Parathyroid adenoma (tissue), 2 donors: ENCODE measurements around the gene NTS.

Experiments used
- H2AFZ ChIP-seq: fragments of 300-600 bp; sonication (generic); one replicate; pipeline ENCODE4 v1.7.0; 2017; ENCODE audit warnings: antibody characterized with exemption, mild to moderate bottlenecking
- H3K27ac ChIP-seq: fragments of 300-600 bp; sonication (generic); one replicate; pipeline ENCODE4 v1.7.0; 2017
- H3K27me3 ChIP-seq: fragments of 300-600 bp; sonication (generic); one replicate; pipeline ENCODE4 v1.7.0; 2017; ENCODE audit warnings: low read length; ENCODE audit not compliant: control insufficient read depth, insufficient read depth
- H3K36me3 ChIP-seq: fragments of 300-600 bp; sonication (generic); one replicate; pipeline ENCODE4 v1.7.0; 2017; ENCODE audit warnings: low read length; ENCODE audit not compliant: control insufficient read depth, insufficient read depth
- H3K4me1 ChIP-seq: fragments of 300-600 bp; sonication (generic); one replicate; pipeline ENCODE4 v1.7.0; 2017; ENCODE audit warnings: control low read depth
- H3K4me2 ChIP-seq: fragments of 300-600 bp; sonication (generic); one replicate; pipeline ENCODE4 v1.7.0; 2017; ENCODE audit warnings: low read length
- H3K4me3 ChIP-seq: fragments of 300-600 bp; sonication (generic); one replicate; pipeline ENCODE4 v1.7.0; 2017; ENCODE audit warnings: low read depth, low read length
- H3K79me2 ChIP-seq: fragments of 300-600 bp; sonication (generic); one replicate; pipeline ENCODE4 v1.7.0; 2017; ENCODE audit warnings: control low read depth
- H3K9ac ChIP-seq: fragments of 300-600 bp; sonication (generic); one replicate; pipeline ENCODE4 v1.7.0; 2017; ENCODE audit warnings: mild to moderate bottlenecking
- H3K9me3 ChIP-seq: fragments of 300-600 bp; sonication (generic); one replicate; pipeline ENCODE4 v1.7.0; 2017; ENCODE audit warnings: low read length; ENCODE audit not compliant: control insufficient read depth
- CTCF ChIP-seq: fragments of 300-600 bp; sonication (generic); IDR thresholded peaks from one replicate; pipeline ENCODE4 v1.7.0; 2017; ENCODE audit warnings: antibody characterized with exemption, mild to moderate bottlenecking
- donor health status: primary hyperparathyroidism.

NTS gene

GRCh38 chr12:85843606-85844310 lies 30.3 kb upstream of the NTS start:
- Histone ChIP-seq H3K4me2 (no peak overlapping the region), H2AFZ (no peak overlapping the region), H3K4me1 (peaks cover 8% of the 10 kb centered on the region), H3K36me3 (no peaks in the 10 kb centered on the region), H3K27ac (no peak overlapping the region), H3K4me3 (no peak overlapping the region), H3K27me3 (no peaks in the 10 kb centered on the region), H3K9me3 (no peaks in the 10 kb centered on the region), H3K79me2 (no peaks in the 10 kb centered on the region), H3K9ac (no peak overlapping the region)
- TF ChIP-seq CTCF, result no peak

- no peak for TF ChIP-seq CTCF
- H3K79me2 ChIP-seq, result no peaks in the 10 kb centered on the region
- H3K4me1 ChIP-seq, result peaks cover 8% of the 10 kb centered on the region
- H3K27me3 ChIP-seq, result no peaks in the 10 kb centered on the region
- no peak overlapping the region for H3K4me2 ChIP-seq
- H3K36me3 ChIP-seq, result no peaks in the 10 kb centered on the region
- no peaks in the 10 kb centered on the region for H3K9me3 ChIP-seq
- no peak overlapping the region for H2AFZ ChIP-seq
- H3K27ac ChIP-seq, result no peak overlapping the region
- H3K9ac ChIP-seq, result no peak overlapping the region
- H3K4me3 ChIP-seq, result no peak overlapping the region
Observed at GRCh38 chr12:85849344-85849743, 24.8 kb upstream of the NTS start.

- Histone ChIP-seq H3K9ac (no peak overlapping the region), H3K79me2 (no peaks in the 10 kb centered on the region), H3K36me3 (no peaks in the 10 kb centered on the region), H3K27me3 (no peaks in the 10 kb centered on the region), H2AFZ (no peak overlapping the region), H3K9me3 (no peaks in the 10 kb centered on the region), H3K4me2 (no peak overlapping the region), H3K27ac (no peak overlapping the region), H3K4me3 (no peak overlapping the region), H3K4me1 (no peaks in the 10 kb centered on the region)
- no peak for TF ChIP-seq CTCF
Observed at GRCh38 chr12:85855305-85855704, 18.8 kb upstream of the NTS start.

GRCh38 chr12:85856966-85857365 lies 17.1 kb upstream of the NTS start:
- Histone ChIP-seq H3K27me3 (no peaks in the 10 kb centered on the region), H3K79me2 (no peaks in the 10 kb centered on the region), H3K27ac (no peak overlapping the region), H3K9me3 (no peaks in the 10 kb centered on the region), H3K4me3 (no peak overlapping the region), H2AFZ (no peak overlapping the region), H3K4me1 (no peaks in the 10 kb centered on the region), H3K4me2 (no peak overlapping the region), H3K36me3 (no peaks in the 10 kb centered on the region), H3K9ac (no peak overlapping the region)
- TF ChIP-seq CTCF, result no peak

- Histone ChIP-seq H2AFZ (no peak overlapping the region), H3K9me3 (no peaks in the 10 kb centered on the region), H3K4me3 (no peak overlapping the region), H3K4me2 (no peak overlapping the region), H3K36me3 (no peaks in the 10 kb centered on the region), H3K4me1 (no peaks in the 10 kb centered on the region), H3K9ac (no peak overlapping the region), H3K27me3 (no peaks in the 10 kb centered on the region), H3K79me2 (no peaks in the 10 kb centered on the region), H3K27ac (no peak overlapping the region)
- no peak for TF ChIP-seq CTCF
Observed at GRCh38 chr12:85865890-85866289, 8.2 kb upstream of the NTS start.
